Measurements from ENCODE around the gene FGFBP3. TPM values are rescaled to one million over a fixed set of nuclear protein-coding genes. Genes with fewer than 3 reads are reported as not detected.

Gene FGFBP3
- total and polyA plus RNA-seq, 2 donors (not counting 1 experiment from before 2014, with no cell fraction given): 0.58 to 3.4 TPM

GRCh38 chr10:91883549-91884444 lies 25.5 kb downstream of the FGFBP3 start:
- ATAC-seq (ENCODE audit: low read depth) (no peak), DNase-seq (no peak)
- Histone ChIP-seq H2AFZ (ENCODE audit: insufficient read depth, low read depth, low read length, poor library complexity, severe bottlenecking) (no peak overlapping the region), H3K9ac (ENCODE audit: low read length) (no peak overlapping the region), H3K9me3 (ENCODE audit: control extremely low read depth in 1 of 3, control insufficient read depth in 2 of 3, insufficient read depth in 1 of 3, low read length in 2 of 3) (peaks cover 0 to 13% (median 0%) of the 10 kb centered on the region in 3 donors), H3K36me3 (replicated peaks in 1 of 2; ENCODE audit: control extremely low read depth in 1 of 2, control insufficient read depth in 1 of 2, extremely low read depth in 1 of 2, insufficient read depth in 2 of 2, low read length in 1 of 2) (no peaks in the 10 kb centered on the region), H3K4me1 (ENCODE audit: control insufficient read depth in 2 of 2, insufficient read depth in 2 of 2, low read length in 2 of 2) (peaks cover 3 to 7% of the 10 kb centered on the region in 2 donors), H3K27me3 (replicated peaks in 1 of 4; ENCODE audit: control extremely low read depth in 1 of 4, control insufficient read depth in 3 of 4, insufficient read depth in 4 of 4, low read length in 3 of 4) (peaks cover 0 to 13% (median 0%) of the 10 kb centered on the region in 4 experiments), H4K20me1 (ENCODE audit: control insufficient read depth, insufficient read depth, low read length, poor library complexity, severe bottlenecking) (no peaks in the 10 kb centered on the region), H3K79me2 (ENCODE audit: control insufficient read depth, insufficient read depth, low read length) (no peaks in the 10 kb centered on the region), H3K4me2 (replicated peaks; ENCODE audit: low read depth, low read length, poor library complexity, severe bottlenecking) (no peak overlapping the region), H3K27ac (ENCODE audit: low read length in 2 of 2) (no peak overlapping the region), H3K4me3 (ENCODE audit: control extremely low read depth in 1 of 5, extremely low read depth in 1 of 5, insufficient read depth in 1 of 5, low read depth in 2 of 5, low read length in 4 of 5) (no peak overlapping the region)
- ChIA-PET CTCF (interaction anchor here (0.6 kb wide), 1 partner anchor 633 kb away, joined by 4 read pairs; no protein-coding TSS in a partner anchor), POLR2A (no interaction called here)
- intact Hi-C loops (cut with micrococcal nuclease): no loop called here
- 81% methylated on average over 18 of the region's 20 CpGs for WGBS (ENCODE audit: insufficient coverage)
- no peak overlapping the region for H3K27ac Mint-ChIP-seq
- H3K4me3 Mint-ChIP-seq: no peak overlapping the region
- H3K4me1 Mint-ChIP-seq: peaks cover 13% of the 10 kb centered on the region
- H3K9me3 Mint-ChIP-seq (ENCODE audit: insufficient read depth): peaks cover 2% of the 10 kb centered on the region
- peaks cover 16% of the 10 kb centered on the region for H3K27me3 Mint-ChIP-seq
- no peak for TF ChIP-seq EZH2 (IDR thresholded peaks at IDR 0.05; ENCODE audit: borderline replicate concordance, insufficient read depth, low read depth, low read length, poor library complexity, severe bottlenecking)
- TF ChIP-seq CTCF (IDR thresholded peaks at IDR 0.05): no peak

GRCh38 chr10:91880310-91880709 lies 29.0 kb downstream of the FGFBP3 start:
- Mint-ChIP-seq H3K27me3 (peaks cover 4% of the 10 kb centered on the region), H3K9me3 (ENCODE audit: insufficient read depth) (peaks cover 2% of the 10 kb centered on the region), H3K27ac (no peak overlapping the region), H3K4me1 (no peaks in the 10 kb centered on the region), H3K4me3 (no peak overlapping the region)
- H3K9ac ChIP-seq (ENCODE audit: low read length): no peak overlapping the region
- H3K36me3 ChIP-seq (replicated peaks in 1 of 2; ENCODE audit: control extremely low read depth in 1 of 2, control insufficient read depth in 1 of 2, extremely low read depth in 1 of 2, insufficient read depth in 2 of 2, low read length in 1 of 2): no peaks in the 10 kb centered on the region
- no peak overlapping the region for H3K27ac ChIP-seq (ENCODE audit: low read length in 2 of 2)
- no peaks in the 10 kb centered on the region for H3K27me3 ChIP-seq (replicated peaks in 1 of 4; ENCODE audit: control extremely low read depth in 1 of 4, control insufficient read depth in 3 of 4, insufficient read depth in 4 of 4, low read length in 3 of 4)
- POLR2A ChIA-PET: no interaction called here
- no peaks in the 10 kb centered on the region for H3K79me2 ChIP-seq (ENCODE audit: control insufficient read depth, insufficient read depth, low read length)
- 100% methylated on average over 1 of the region's 3 CpGs for WGBS (ENCODE audit: insufficient coverage)
- CTCF ChIA-PET: interaction anchor here (0.7 to 2.2 kb wide), 2 partner anchors 23 to 28 kb away, joined by 3 to 6 read pairs; partner anchors contain the start of gene FGFBP3
- no peaks in the 10 kb centered on the region for H4K20me1 ChIP-seq (ENCODE audit: control insufficient read depth, insufficient read depth, low read length, poor library complexity, severe bottlenecking)
- intact Hi-C loops (cut with micrococcal nuclease): no loop called here
- H2AFZ ChIP-seq (ENCODE audit: insufficient read depth, low read depth, low read length, poor library complexity, severe bottlenecking): no peak overlapping the region
- H3K4me2 ChIP-seq (replicated peaks; ENCODE audit: low read depth, low read length, poor library complexity, severe bottlenecking): no peak overlapping the region
- H3K4me3 ChIP-seq (ENCODE audit: control extremely low read depth in 1 of 5, extremely low read depth in 1 of 5, insufficient read depth in 1 of 5, low read depth in 2 of 5, low read length in 4 of 5): no peak overlapping the region
- peaks cover 0 to 9% (median 0%) of the 10 kb centered on the region in 3 donors for H3K9me3 ChIP-seq (ENCODE audit: control extremely low read depth in 1 of 3, control insufficient read depth in 2 of 3, insufficient read depth in 1 of 3, low read length in 2 of 3)
- no peak for ATAC-seq (ENCODE audit: low read depth)
- DNase-seq: no peak
- no peaks in the 10 kb centered on the region for H3K4me1 ChIP-seq (ENCODE audit: control insufficient read depth in 2 of 2, insufficient read depth in 2 of 2, low read length in 2 of 2)
- TF ChIP-seq CTCF (IDR thresholded peaks at IDR 0.05) (no peak), EZH2 (IDR thresholded peaks at IDR 0.05; ENCODE audit: borderline replicate concordance, insufficient read depth, low read depth, low read length, poor library complexity, severe bottlenecking) (no peak)
